ELR (cell line): ENCODE results near the gene SCD5.

Source experiments
- DNase-seq: peaks from one replicate; pipeline ENCODE4 v3.0.0-alpha.2; 2015; ENCODE audit warnings: low read depth

Gene SCD5

GRCh38 chr4:82630079-82630478 lies 168.5 kb downstream of the SCD5 start:
- DNase-seq = no peak

- DNase-seq = peak; percentile 29
Observed at GRCh38 chr4:82629238-82630000, 169.2 kb downstream of the SCD5 start.

GRCh38 chr4:82626251-82626868 lies 172.2 kb downstream of the SCD5 start:
- no peak for DNase-seq

DNA sequence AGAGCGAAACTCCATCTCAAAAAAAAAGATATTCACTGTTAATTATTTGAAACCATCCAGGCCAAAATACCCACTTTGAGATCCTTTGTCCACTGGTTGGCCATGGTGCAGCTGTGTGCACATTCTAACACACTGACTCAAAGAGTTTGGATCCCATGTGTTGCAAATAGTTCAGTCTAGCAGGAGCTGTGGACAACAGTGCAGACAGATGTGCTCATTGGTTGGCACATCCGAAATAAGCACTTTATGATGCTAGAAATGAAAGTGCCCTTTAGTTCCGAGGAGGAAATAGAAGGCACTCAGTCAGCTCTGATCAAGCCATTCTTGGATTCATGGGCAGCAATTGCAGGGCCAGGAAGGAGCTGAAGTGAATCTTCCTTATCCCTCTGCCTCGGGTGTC lies 173.8 kb downstream of the SCD5 start:
- DNase-seq = no peak

GRCh38 chr4:82623121-82623683 lies 175.4 kb downstream of the SCD5 start:
- DNase-seq = no peak

GRCh38 chr4:82621251-82621650 lies 177.3 kb downstream of the SCD5 start:
- no peak for DNase-seq

DNA sequence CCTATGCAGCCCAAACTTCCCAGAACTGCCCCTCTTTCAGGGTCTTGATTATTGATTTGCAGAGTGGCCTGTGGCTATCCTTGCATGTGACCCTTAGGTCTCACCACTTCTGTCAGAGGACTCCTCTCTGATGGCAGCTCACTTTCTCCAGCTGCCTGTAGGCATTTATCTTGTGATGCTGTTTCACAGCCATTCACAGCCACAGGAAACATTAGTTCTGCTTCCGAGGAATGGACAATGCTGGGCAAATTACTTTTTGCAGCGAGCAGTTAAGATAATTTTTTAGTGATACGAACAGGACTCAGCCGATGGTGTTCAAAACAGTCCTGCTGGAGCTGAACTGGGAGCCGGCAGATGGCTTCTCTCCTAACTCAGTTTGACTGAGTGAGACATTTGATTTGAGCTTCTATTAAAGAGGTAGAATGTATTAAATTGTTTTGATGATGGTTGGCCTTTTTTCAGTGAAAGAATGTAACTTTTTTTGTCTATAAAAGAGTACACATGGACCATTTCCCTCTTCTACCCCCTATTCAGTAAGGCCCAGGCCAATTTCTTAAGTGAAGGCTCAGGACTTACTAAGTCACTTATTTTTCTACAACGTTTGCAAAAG lies 178.4 kb downstream of the SCD5 start:
- DNase-seq = no peak

- DNase-seq = no peak
Observed at GRCh38 chr4:82618103-82618720, 180.4 kb downstream of the SCD5 start.

DNA sequence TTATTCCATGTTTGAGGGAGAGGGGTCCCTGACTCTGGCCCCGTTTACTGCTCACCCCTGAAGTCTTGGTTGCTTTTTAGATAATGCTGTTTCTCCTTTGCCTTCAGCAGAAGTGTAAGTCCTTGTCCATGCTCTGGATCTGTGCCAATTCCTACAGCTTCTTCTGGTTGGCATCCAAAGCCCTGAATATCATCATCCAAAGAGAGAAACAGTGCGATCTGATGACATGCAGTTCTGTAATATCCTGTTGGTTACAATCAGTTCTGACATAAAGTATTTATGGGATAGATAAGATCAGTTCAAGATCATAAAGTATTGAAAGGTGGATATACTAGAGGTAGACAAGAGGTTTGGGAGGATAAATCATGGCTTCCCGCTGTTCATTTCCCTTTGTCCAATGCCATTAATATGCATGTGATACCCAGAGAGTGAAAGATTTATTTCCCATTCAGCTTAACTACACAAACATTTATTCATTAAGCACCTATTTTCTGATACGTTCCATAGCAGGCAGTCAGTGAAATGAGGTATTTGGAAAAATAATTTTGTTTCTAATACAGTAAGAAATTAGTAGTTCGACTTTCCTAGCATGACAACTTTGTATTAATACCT lies 183.7 kb downstream of the SCD5 start:
- DNase-seq = no peak

DNA sequence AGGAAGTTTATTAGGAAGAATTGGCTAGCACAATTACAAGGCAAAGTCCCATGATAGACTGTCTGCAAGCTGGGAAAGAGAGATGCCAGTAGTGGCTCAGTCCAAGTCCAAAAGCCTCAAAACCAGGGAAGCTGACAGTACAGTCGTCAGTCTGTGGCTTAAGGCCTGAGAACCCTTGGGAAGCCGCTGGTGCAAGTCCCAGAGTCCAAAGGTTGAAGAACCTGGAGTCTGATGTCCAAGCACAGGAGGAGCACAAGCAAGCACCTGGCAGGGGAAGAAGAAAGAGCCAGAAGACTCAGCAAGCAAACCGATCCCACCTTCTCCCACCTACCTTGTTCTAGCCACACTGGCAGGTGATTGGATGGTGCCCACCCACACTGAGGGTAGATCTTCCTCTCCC lies 185.5 kb downstream of the SCD5 start:
- no peak for DNase-seq

DNA sequence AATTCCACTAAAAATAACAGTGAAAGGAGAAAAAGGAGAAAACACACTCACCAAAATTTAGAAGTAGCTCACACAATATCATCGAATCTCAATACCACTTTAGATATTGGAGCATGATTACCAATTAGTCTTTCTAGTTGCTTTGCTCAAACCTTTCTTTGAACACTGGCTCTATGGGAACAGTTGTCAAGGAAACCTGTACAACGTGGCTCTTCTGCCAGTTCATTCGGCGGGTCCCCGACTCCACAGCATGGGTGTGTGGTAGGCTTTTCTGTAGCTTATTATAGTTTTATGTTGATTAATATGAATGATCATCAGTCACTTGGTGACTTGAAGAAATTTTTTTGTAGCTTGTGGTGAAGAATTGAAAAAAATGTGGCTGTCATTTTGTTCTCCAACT lies 186.6 kb downstream of the SCD5 start:
- no peak for DNase-seq

GRCh38 chr4:82611527-82611926 lies 187.1 kb downstream of the SCD5 start:
- no peak for DNase-seq

DNA sequence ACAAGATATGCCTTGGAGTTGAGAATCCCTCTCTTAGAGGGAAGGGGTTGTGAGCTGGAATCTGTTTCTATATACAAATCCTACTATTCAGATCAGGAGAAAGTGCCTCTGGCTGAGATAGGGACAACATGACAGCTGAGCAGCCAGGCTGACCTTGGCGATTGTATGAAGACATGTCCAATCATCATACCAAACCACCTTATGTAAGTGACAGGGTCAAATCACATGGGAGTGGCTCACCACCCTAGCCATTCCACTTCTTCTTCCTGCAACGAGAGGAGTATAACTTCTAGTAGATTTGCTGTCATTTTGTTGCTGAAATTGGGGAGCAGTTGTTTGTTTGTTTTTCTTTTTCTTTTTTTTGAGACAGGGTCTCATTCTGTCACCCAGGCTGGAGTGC lies 188.6 kb downstream of the SCD5 start:
- DNase-seq = no peak

GRCh38 chr4:82606622-82607021 lies 192.0 kb downstream of the SCD5 start:
- DNase-seq = no peak

DNA sequence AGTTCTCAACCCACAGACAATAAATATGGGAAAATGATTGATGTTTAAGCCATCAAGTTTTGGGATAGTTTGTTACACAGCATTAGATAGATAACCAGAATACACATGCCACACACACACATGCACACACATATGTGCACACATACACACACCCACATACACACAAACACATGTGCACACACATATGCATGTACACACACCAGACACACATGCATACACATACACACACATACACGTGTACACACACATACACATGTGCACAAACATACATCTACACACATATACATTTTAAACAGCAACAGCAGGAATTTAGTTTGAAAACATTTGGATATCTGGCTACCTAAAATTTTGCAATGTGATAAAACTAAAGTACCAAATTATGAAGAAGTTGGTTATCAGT lies 194.1 kb downstream of the SCD5 start:
- no peak for DNase-seq

DNA sequence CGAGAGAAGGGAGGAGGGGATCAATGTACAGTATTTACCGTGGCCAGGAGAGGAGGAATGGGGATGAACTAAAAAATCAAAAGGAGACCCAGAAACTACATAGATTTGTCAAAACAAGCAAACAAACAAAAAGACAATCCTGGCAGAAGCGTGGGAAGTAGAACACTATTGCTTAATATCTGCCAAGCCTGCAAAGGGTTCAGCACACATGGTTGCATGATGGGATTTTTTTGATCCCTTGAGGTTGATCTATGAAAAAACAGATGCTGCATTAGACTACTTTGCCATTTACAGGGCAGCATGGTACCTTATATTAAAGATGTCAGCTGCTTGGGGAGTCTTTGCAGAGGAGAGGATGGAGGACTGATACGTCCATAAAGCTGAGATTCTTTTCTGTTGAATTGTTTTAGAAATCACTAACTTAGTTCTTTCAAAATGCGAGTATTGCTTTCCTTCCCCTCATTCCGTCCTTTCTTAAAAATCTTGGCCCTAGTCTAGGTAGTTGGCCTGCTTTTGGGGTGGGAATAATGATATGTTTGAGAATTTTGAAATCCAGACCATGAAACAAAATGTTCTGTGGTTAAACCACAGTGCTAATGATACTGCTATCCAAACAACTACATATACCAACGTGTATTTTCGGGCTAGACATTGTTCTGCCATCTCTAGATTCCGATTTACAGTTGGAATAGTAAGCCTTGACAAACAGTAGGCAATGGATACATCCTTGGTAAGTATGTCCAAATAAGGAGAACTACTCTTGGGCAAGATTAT lies 197.2 kb downstream of the SCD5 start:
- no peak for DNase-seq

- DNase-seq = peak; percentile 6
Observed at GRCh38 chr4:82599336-82599735, 199.3 kb downstream of the SCD5 start.

DNA sequence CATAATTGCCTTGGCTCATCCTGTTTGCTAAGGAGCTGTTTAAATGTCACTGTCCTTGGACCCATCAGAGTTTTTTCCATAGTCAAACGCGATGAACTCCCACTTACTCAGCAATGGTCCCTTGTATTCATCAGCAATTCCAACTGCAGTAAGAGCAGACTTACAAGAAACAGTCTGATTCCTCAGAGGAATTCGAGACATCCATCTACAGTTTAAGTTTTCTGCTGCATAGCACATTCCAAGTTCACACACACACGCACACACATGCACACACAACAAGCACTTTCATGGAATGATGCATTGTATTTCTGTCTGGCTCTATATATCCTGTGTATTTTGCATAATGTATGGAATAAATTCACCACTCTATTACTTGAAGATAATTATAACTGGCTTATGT lies 204.1 kb downstream of the SCD5 start:
- DNase-seq = no peak

GRCh38 chr4:82593411-82593810 lies 205.2 kb downstream of the SCD5 start:
- no peak for DNase-seq

DNA sequence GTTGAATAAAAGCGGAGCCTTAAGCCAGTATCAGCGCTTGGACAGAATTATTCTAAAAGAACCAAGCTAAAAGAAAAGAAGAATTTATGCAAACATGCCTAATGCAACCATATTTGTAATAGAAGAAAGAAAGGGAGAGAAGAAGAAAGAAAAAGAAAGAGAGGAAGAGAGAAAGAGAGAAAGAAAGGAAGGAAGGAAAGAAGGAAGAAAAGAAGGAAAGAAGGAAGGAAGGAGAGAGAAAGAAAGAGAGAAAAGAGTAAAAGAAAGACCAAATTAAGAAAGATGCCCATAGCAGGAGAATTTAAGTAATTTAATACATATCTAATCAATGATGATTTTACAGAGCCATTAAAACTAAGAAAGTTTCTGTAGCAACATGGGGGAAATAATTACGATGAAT lies 206.0 kb downstream of the SCD5 start:
- DNase-seq = no peak

DNA sequence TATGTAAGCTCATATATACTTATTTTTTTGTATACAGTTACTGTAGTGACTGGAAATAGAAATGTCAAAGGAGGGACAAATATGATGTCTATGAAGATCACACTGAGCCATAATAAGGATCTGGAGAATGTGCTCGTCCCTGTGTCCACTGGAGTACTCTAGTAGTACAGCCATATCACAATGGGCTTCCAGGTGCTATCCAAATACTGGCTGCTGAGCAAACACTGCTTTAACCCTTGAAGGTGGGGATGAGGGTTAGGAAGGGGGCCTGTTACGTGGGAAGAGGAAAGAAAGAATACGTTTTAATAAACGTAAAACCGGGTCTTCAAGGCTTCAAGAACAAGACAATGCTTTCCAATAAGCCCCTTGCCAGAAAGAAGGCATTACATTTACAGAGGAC lies 207.0 kb downstream of the SCD5 start:
- no peak for DNase-seq

DNA sequence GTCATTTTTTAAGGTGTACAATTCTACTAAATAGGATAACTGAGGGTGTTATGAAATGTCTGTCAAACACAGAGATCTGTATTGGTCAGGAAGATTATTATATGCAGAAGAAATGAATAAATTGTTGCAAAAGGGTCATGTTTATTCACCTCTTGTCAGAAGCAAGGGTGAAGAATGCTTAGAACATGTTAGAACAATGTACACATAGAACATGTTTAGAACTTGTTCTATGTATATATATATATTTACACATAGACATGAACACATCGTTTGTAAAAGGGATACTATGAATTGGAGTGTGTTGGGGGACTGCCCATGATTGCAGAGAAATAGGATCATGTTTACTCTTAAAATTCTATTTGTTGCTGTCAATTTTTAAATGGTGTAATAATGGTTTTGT lies 208.8 kb downstream of the SCD5 start:
- DNase-seq = no peak
